ENCODE data around the gene PLPP6. TPM values are rescaled to one million over a fixed set of nuclear protein-coding genes. Genes with fewer than 3 reads are reported as not detected.
A peak's percentile ranks its signal among the peaks of the same experiment; 100 is the strongest.

PLPP6 gene
- total RNA-seq, 3 donors from 2014 or later = 6.4 to 13.2 (median 8.8) TPM

DNA sequence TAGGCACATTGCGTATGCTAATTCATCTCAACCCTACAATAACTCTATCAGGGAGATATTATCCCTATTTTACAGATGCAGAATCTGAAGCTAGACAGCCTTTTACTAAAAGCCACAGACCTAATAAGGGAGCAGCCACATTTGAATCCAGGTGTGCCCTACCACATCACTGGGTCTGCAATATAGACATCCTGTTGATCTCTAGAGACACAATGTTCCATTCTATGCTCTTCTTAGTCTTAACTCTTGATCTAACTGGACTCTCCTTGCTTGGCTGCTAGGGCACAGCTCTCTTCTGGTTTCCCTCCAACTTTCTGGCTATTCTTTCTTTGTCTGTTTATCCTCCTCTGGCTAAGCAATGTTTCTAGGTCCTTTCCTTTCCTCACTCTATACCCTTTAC, 5.6 kb downstream of the PLPP6 start:
- no peak for TF ChIP-seq POLR2AphosphoS5 (IDR thresholded peaks at IDR 0.05)
- Histone ChIP-seq H3K27me3 (no peaks in the 10 kb centered on the region), H3K4me3 (no peak overlapping the region), H3K27ac (peak overlapping the region in 1 of 2 donors; percentile 91), H3K9me3 (no peaks in the 10 kb centered on the region), H3K36me3 (no peaks in the 10 kb centered on the region), H3K4me1 (peaks cover 0 to 4% of the 10 kb centered on the region in 2 donors)
- no peak for DNase-seq (ENCODE audit: low spot score in 2 of 2)
- intact Hi-C loops (cut with DNase I; ENCODE audit: low total_unique reads) = no loop called here

DNA sequence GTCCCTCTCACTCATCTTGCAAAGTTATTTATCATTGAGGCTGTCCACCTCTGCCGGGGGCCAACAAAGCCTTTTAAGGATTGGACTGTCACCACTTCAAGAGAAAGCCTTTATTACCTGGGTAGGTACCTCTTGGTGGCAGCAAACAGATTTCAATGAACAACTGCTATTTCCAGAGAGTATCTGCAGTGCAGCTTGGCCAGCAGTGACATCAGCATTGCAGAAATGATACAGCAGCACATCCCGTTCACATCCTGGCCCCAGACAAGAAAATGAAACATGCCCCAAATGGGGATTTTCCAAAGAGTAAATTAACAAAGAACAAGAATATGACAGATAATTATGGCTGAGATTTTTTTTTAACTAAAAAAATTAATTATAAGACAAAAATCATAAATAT, 6.5 kb downstream of the PLPP6 start:
- Histone ChIP-seq H3K9me3 (no peaks in the 10 kb centered on the region), H3K4me1 (no peaks in the 10 kb centered on the region), H3K27me3 (no peaks in the 10 kb centered on the region), H3K4me3 (no peak overlapping the region), H3K27ac (no peak overlapping the region), H3K36me3 (no peaks in the 10 kb centered on the region)
- no peak for DNase-seq (ENCODE audit: low spot score in 2 of 2)
- TF ChIP-seq POLR2AphosphoS5 (IDR thresholded peaks at IDR 0.05) (no peak), POLR2A (IDR thresholded peaks at IDR 0.05) (no peak)
- TF ChIP-seq, protein P1, sequence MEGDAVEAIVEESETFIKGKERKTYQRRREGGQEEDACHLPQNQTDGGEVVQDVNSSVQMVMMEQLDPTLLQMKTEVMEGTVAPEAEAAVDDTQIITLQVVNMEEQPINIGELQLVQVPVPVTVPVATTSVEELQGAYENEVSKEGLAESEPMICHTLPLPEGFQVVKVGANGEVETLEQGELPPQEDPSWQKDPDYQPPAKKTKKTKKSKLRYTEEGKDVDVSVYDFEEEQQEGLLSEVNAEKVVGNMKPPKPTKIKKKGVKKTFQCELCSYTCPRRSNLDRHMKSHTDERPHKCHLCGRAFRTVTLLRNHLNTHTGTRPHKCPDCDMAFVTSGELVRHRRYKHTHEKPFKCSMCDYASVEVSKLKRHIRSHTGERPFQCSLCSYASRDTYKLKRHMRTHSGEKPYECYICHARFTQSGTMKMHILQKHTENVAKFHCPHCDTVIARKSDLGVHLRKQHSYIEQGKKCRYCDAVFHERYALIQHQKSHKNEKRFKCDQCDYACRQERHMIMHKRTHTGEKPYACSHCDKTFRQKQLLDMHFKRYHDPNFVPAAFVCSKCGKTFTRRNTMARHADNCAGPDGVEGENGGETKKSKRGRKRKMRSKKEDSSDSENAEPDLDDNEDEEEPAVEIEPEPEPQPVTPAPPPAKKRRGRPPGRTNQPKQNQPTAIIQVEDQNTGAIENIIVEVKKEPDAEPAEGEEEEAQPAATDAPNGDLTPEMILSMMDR (IDR thresholded peaks at IDR 0.05) = no peak
- intact Hi-C loops (cut with DNase I; ENCODE audit: low total_unique reads) = no loop called here

DNA sequence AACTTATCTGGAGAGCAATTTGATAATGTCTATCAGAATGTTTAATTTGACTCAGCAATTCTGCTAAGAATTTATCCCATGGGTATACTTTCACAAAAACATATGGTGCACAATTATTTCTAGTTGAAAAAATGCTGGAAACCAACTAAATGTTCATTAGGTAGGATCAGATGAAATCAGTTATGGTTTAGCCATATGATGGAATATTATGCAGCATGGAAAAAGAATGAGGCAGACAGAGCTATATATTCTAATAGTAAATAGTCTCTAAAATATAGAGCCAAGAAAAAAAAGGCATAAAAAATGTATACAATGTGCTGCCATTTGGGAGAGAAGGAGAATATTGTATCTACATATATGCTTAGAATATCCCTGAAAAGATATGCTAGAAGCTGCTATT, 7.8 kb downstream of the PLPP6 start:
- Histone ChIP-seq H3K4me1 (no peaks in the 10 kb centered on the region), H3K36me3 (no peaks in the 10 kb centered on the region), H3K9me3 (no peaks in the 10 kb centered on the region), H3K27me3 (no peaks in the 10 kb centered on the region), H3K4me3 (no peak overlapping the region), H3K27ac (no peak overlapping the region)
- no peak for DNase-seq (ENCODE audit: low spot score in 2 of 2)
- TF ChIP-seq, protein P1 (IDR thresholded peaks at IDR 0.05) = no peak
- TF ChIP-seq POLR2A (IDR thresholded peaks at IDR 0.05) (no peak), POLR2AphosphoS5 (IDR thresholded peaks at IDR 0.05) (no peak)
- intact Hi-C loops (cut with DNase I; ENCODE audit: low total_unique reads) = no loop called here

DNA sequence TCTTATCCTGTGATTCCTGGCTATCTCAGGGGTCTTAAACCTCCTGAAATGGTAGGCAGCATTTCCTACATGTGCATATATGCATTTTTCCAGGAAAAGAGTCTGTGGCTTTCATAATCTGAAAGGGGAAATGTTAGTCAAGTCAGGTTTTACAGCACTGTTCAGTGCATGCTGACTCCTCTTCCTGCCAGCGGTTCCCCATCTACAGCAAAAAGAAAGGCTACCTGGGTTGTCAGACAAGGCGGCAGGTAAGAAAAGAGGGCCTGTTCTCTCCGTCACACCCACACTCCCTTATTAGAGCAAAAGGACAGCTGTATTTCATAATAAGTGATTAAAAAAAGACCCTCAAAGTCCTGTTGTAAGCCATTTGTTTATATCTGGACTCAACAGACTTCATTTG, 8.5 kb downstream of the PLPP6 start:
- Histone ChIP-seq H3K36me3 (no peaks in the 10 kb centered on the region), H3K9me3 (no peaks in the 10 kb centered on the region), H3K4me1 (no peaks in the 10 kb centered on the region), H3K27ac (no peak overlapping the region), H3K4me3 (no peak overlapping the region), H3K27me3 (no peaks in the 10 kb centered on the region)
- no peak for DNase-seq (ENCODE audit: low spot score in 2 of 2)
- intact Hi-C loops (cut with DNase I; ENCODE audit: low total_unique reads) = no loop called here
- TF ChIP-seq POLR2A (IDR thresholded peaks at IDR 0.05) = no peak
- TF ChIP-seq, protein P1 (IDR thresholded peaks at IDR 0.05) = no peak
- no peak for TF ChIP-seq POLR2AphosphoS5 (IDR thresholded peaks at IDR 0.05)

DNA sequence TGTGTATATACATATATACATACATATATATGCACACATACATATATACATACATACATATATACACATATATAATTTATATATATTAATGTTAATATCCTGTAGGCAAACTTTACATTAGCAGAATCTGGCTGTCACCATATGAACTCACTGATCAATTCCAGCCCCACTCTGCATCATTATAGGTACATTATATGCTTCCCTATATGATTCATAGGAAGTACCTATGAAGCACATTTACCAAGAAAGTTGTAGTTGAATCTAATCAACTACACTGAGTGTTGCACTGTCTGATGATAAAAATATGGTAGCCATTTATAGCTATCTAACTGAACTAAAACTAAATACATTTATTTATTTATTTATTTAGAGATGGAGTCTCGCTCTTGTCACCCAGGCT, 9.6 kb downstream of the PLPP6 start:
- TF ChIP-seq, protein P1 (IDR thresholded peaks at IDR 0.05) = no peak
- TF ChIP-seq POLR2AphosphoS5 (IDR thresholded peaks at IDR 0.05) = no peak
- no peak for TF ChIP-seq POLR2A (IDR thresholded peaks at IDR 0.05)
- H3K36me3 ChIP-seq = no peaks in the 10 kb centered on the region
- intact Hi-C loops (cut with DNase I; ENCODE audit: low total_unique reads) = no loop called here
- H3K27me3 ChIP-seq = no peaks in the 10 kb centered on the region
- no peak overlapping the region for H3K27ac ChIP-seq
- H3K4me3 ChIP-seq = no peak overlapping the region
- no peaks in the 10 kb centered on the region for H3K4me1 ChIP-seq
- DNase-seq (ENCODE audit: low spot score in 2 of 2) = no peak
- H3K9me3 ChIP-seq = no peaks in the 10 kb centered on the region

DNA sequence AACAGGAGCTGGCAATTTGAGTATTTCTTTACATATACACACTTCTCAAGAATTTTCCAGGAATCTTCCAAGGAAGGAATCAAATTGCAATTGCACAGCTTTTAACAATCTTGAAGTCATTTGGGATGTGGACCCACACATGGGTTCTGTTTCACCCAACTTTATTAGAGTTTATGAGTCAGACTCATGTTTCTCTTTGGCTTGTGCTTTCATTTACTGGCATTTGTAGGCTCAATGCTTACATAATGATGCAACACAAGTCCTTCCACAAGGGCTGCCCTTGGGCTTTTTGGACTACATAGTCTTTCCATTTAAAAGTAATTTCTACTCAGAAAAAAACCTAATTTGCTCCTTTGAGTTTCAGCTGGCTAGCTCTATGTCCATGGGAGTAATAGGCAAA, 12.7 kb downstream of the PLPP6 start:
- H3K9me3 ChIP-seq = no peaks in the 10 kb centered on the region
- H3K36me3 ChIP-seq = no peaks in the 10 kb centered on the region
- H3K4me1 ChIP-seq = no peaks in the 10 kb centered on the region
- H3K4me3 ChIP-seq = no peak overlapping the region
- DNase-seq (ENCODE audit: low spot score in 2 of 2) = no peak
- TF ChIP-seq, protein P1 (IDR thresholded peaks at IDR 0.05) = no peak
- no peak for TF ChIP-seq POLR2A (IDR thresholded peaks at IDR 0.05)
- TF ChIP-seq POLR2AphosphoS5 (IDR thresholded peaks at IDR 0.05) = no peak
- no peaks in the 10 kb centered on the region for H3K27me3 ChIP-seq
- intact Hi-C loops (cut with DNase I; ENCODE audit: low total_unique reads) = loop anchor here (5.0 kb wide), 1 partner anchor 218 kb away; no protein-coding TSS in a partner anchor
- peak overlapping the region; percentile 52 to 82 for H3K27ac ChIP-seq

Measured in breast epithelium (tissue), 4 donors.